Measurements from ENCODE around the gene SLFNL1. TPM values are rescaled to one million over a fixed set of nuclear protein-coding genes. Genes with fewer than 3 reads are reported as not detected.
A peak's percentile ranks its signal among the peaks of the same experiment; 100 is the strongest.

The SLFNL1 gene
- polyA plus RNA-seq, 6 donors from 2014 or later: 0.19 to 0.65 (median 0.35) TPM; not detected in 1

DNA sequence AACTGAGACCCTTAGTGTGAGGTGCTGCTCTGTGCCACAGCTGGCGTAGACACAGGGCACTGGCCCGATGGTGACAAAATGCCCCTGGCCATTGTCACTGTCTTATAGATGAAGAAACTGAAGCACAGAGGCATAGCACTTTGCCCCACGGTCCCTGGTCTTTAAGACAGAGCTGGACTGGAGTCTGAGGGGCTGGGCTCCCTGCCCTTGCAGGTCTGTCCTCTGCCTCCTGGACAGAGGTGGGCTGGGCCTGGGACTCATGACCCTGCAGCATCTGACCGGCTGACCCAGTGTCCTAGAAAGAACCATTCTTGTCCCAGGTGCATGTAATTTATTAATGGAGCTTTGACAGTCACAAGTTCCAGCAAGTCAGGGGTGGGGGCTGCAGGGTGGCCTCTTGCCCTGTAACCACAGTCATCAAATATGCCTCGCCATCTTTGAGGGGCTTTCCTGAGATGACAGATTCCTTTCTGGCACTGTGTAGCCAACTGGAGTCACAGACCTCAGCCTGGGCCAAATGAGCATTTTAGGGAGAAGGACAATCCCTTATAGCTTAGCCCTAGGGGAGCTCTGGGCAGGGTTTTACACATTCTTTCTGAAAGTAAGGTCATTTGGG lies 6.1 kb downstream of the SLFNL1 start:
- ATAC-seq (ENCODE audit: low read depth in 2 of 2): peak in 1 of 2 donors; percentile 13
- peaks cover 0 to 7% of the 10 kb centered on the region in 2 donors for H3K36me3 Mint-ChIP-seq
- H3K4me1 Mint-ChIP-seq: peaks cover 24 to 31% (median 24%) of the 10 kb centered on the region in 3 donors
- H3K27me3 Mint-ChIP-seq: no peaks in the 10 kb centered on the region
- DNase-seq: no peak
- H3K4me3 Mint-ChIP-seq: peak overlapping the region in 3 of 8 donors; percentile 12 to 40 (median 19)
- H3K9me3 Mint-ChIP-seq: no peaks in the 10 kb centered on the region
- H3K27ac Mint-ChIP-seq: peak overlapping the region in 3 of 6 donors; percentile 26 to 76 (median 61)

- H3K36me3 Mint-ChIP-seq: peaks cover 1 to 7% of the 10 kb centered on the region in 2 donors
- H3K27me3 Mint-ChIP-seq: no peaks in the 10 kb centered on the region
- DNase-seq (no peak), ATAC-seq (ENCODE audit: low read depth in 2 of 2) (peak; percentile 21 to 31)
- H3K27ac Mint-ChIP-seq: peak overlapping the region in 4 of 6 donors; percentile 5 to 76 (median 36)
- H3K9me3 Mint-ChIP-seq: no peaks in the 10 kb centered on the region
- peak overlapping the region in 3 of 8 donors; percentile 12 to 45 (median 19) for H3K4me3 Mint-ChIP-seq
- H3K4me1 Mint-ChIP-seq: peaks cover 24 to 31% (median 24%) of the 10 kb centered on the region in 3 donors
These were observed 6.7 kb downstream of the SLFNL1 start for GRCh38 chr1:41014871-41015270.

GRCh38 chr1:41013796-41014195 lies 7.7 kb downstream of the SLFNL1 start:
- H3K4me3 Mint-ChIP-seq: no peak overlapping the region
- no peaks in the 10 kb centered on the region for H3K9me3 Mint-ChIP-seq
- H3K27ac Mint-ChIP-seq: peak overlapping the region in 2 of 6 donors; percentile 30 to 76
- peaks cover 16 to 27% (median 17%) of the 10 kb centered on the region in 3 donors for H3K4me1 Mint-ChIP-seq
- no peak for ATAC-seq (ENCODE audit: low read depth in 2 of 2)
- DNase-seq: no peak
- H3K36me3 Mint-ChIP-seq: peaks cover 12 to 15% of the 10 kb centered on the region in 2 donors
- no peaks in the 10 kb centered on the region for H3K27me3 Mint-ChIP-seq

- Mint-ChIP-seq H3K36me3 (peaks cover 17 to 22% of the 10 kb centered on the region in 2 donors), H3K4me3 (no peak overlapping the region), H3K4me1 (peaks cover 16 to 27% (median 17%) of the 10 kb centered on the region in 3 donors), H3K9me3 (no peaks in the 10 kb centered on the region), H3K27me3 (no peaks in the 10 kb centered on the region), H3K27ac (no peak overlapping the region)
- DNase-seq (no peak), ATAC-seq (ENCODE audit: low read depth in 2 of 2) (no peak)
These were observed 8.5 kb downstream of the SLFNL1 start for GRCh38 chr1:41013024-41013423.

DNA sequence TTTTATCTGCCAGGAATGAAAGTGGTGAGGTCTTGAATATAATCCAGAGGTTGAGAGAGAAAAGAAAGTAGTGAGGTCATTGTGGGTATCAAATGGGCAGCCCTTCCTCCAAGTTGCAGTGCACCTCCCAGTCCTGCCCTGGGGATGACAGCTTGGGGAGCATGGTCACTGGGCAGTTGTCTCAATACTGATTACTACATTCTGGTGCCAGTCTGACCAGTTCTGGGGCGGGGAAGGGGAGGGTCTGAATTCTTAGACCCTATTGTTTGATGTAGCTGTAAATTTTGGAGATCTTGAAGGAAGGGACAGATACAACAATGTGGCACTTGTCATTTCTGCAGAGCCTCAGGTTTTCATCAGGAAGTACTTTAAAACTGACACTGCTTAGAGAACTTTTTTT lies 11.2 kb downstream of the SLFNL1 start:
- no peak for DNase-seq
- no peaks in the 10 kb centered on the region for H3K9me3 Mint-ChIP-seq
- H3K27me3 Mint-ChIP-seq: no peaks in the 10 kb centered on the region
- H3K27ac Mint-ChIP-seq: peak overlapping the region in 2 of 6 donors; percentile 4 to 33
- ATAC-seq (ENCODE audit: low read depth in 2 of 2): no peak
- peaks cover 10 to 16% (median 16%) of the 10 kb centered on the region in 3 donors for H3K4me1 Mint-ChIP-seq
- peaks cover 17 to 30% of the 10 kb centered on the region in 2 donors for H3K36me3 Mint-ChIP-seq
- H3K4me3 Mint-ChIP-seq: no peak overlapping the region

DNA sequence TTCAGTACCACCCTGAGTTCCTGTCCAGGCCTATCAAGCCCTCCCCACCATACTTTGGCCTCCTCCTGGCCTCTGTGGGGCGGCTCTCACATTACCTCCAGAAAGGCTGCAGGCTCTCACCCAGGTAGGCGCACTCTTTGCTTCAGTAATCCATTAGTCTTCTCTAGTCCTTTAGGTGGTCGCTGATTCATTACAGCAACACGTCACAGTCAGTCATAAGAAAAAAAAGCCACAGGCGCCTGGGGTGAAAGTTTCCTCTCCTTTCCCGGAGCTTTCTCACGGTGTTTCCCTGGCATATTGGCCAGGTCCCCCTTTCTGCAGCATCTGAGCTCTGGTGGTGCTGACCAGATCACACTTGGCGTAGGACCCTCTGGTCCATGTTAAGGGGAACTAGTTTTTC lies 12.1 kb downstream of the SLFNL1 start:
- DNase-seq: no peak
- Mint-ChIP-seq H3K9me3 (no peaks in the 10 kb centered on the region), H3K27ac (peak overlapping the region in 1 of 6 donors; percentile 6), H3K36me3 (peaks cover 17 to 30% of the 10 kb centered on the region in 2 donors), H3K4me3 (no peak overlapping the region), H3K27me3 (no peaks in the 10 kb centered on the region), H3K4me1 (peaks cover 4 to 8% (median 7%) of the 10 kb centered on the region in 3 donors)
- no peak for ATAC-seq (ENCODE audit: low read depth in 2 of 2)

DNA sequence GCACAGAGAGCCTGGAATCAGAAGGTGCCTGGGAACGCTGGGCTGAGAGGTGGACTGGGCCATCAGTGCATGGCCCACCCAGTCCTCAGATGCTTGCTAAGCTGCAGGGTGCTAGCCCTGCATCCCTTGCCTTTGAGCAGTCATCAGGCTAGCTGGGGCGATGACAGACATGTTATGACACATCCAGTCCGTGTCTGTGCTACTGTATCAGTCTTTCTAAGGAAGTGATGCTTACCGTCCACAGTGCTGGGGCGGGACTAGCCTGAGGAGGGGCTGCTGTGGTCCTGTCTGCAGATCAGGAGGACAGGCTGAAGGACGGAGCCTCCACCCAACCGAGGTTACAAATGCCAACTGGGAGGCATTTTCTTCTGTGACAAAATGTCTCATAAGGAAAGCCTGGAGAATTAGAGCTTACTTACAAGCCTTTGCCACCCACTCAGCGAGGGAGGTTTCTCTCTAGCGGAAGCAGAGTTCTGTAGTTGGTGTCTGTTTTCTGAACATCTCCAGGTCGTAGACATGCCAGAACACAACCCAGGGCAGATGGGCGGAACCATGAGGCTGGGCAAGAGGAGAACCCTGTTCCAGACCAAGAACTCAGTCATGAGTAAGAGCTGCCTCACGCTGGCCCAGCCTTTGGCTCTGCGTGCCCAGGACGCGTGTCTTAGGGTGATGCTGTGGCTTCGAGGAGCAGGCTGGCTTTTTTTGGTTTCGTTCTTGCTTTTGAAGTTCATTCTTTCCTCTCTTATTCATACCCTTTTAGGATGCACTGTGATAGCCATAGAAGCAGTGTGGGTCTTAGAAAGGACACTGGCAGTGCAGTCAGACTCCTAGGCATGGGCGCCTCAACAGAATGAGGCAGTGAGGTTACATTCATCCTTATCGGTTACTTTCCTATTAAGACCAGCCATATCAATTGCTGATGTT lies 14.3 kb downstream of the SLFNL1 start:
- Mint-ChIP-seq H3K4me1 (peaks cover 9 to 13% (median 12%) of the 10 kb centered on the region in 3 donors), H3K27ac (peak overlapping the region in 1 of 6 donors; percentile 73), H3K27me3 (no peaks in the 10 kb centered on the region), H3K4me3 (no peak overlapping the region), H3K9me3 (peaks cover 0 to 1% (median 0%) of the 10 kb centered on the region in 7 donors), H3K36me3 (peaks cover 17 to 24% of the 10 kb centered on the region in 2 donors)
- no peak for DNase-seq
- no peak for ATAC-seq (ENCODE audit: low read depth in 2 of 2)

DNA sequence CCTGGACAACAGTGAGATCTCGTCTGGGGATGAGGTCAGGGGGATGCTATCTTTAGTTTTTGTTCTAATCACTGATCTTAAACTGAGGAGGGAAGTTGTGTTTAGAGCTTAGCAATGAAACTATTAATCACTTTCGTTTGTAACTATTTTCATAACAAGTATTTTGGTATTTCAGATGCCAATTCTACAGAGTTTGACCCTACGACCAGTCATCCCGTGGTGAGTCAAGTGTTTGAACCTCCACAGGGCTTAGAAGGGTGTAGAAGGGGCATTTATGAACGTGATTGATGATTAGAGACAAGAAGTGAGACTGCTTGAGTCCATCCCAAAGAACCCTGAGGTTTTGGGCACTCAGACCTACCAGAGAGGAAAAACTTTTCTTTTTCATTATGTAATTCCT lies 15.6 kb downstream of the SLFNL1 start:
- H3K4me3 Mint-ChIP-seq: no peak overlapping the region
- no peaks in the 10 kb centered on the region for H3K27me3 Mint-ChIP-seq
- peaks cover 17 to 22% of the 10 kb centered on the region in 2 donors for H3K36me3 Mint-ChIP-seq
- ATAC-seq (ENCODE audit: low read depth in 2 of 2) (no peak), DNase-seq (no peak)
- no peak overlapping the region for H3K27ac Mint-ChIP-seq
- H3K4me1 Mint-ChIP-seq: peaks cover 9 to 13% (median 12%) of the 10 kb centered on the region in 3 donors
- H3K9me3 Mint-ChIP-seq: peaks cover 0 to 1% (median 0%) of the 10 kb centered on the region in 7 donors

DNA sequence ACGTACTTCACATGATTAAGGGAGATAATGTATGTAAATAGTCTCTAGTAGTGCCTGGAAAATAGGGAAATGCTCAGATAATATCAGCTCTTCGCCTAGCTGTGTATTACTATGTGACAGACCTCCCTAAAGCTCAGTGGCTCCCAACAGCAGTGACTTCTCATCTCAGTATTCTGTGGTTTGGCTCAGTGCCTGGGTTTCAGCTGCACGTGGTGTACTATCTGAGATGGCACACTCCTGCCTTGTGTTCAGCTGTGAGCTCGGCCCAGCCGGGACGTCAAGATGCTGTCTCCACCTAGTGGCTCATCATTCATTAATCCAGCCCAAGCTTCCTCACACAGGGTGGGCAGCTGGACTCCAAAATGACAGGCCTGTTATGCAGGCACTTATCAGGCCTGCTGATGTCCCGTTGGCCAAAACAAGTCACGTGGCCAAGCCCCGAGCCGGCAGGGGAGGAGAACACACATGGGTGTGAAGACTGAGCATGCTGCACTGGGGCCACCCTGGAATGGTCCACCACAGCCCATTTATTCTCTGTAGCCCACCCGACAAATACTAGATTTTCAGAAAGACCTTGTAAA lies 17.8 kb downstream of the SLFNL1 start:
- H3K4me1 Mint-ChIP-seq: peaks cover 9 to 13% (median 12%) of the 10 kb centered on the region in 3 donors
- H3K4me3 Mint-ChIP-seq: no peak overlapping the region
- H3K9me3 Mint-ChIP-seq: peaks cover 0 to 1% (median 0%) of the 10 kb centered on the region in 7 donors
- DNase-seq (peak; percentile 71), ATAC-seq (ENCODE audit: low read depth in 2 of 2) (peak; percentile 98)
- H3K36me3 Mint-ChIP-seq: peaks cover 19% of the 10 kb centered on the region in 2 donors
- H3K27ac Mint-ChIP-seq: peak overlapping the region in 5 of 6 donors; percentile 4 to 79 (median 61)
- no peaks in the 10 kb centered on the region for H3K27me3 Mint-ChIP-seq

DNA sequence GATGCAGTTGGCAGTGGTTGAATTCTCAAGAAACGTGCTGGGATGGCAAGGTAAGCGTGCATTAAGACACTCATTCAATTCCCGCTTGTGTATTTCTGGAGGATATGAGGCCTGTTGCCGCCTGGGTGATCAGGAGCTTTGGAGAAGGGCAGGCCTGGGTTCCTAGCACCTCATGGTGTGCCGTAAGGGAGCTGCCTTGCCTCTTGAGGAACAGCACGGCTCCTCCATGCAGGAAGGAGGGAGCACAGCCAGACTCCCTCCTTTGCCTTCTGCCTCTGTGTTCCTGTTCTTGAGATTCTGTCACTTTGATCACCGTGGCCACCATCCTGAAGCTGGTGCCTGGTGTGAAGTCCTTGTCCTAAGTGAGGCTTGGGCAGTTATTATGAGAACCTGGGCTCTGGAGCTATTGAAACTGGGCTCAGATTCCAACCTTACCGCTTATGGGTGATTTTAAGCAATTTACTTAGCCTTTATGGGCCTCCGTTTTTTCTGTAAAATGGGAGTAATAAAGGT lies 18.3 kb downstream of the SLFNL1 start:
- ATAC-seq (ENCODE audit: low read depth in 2 of 2) (no peak), DNase-seq (no peak)
- H3K9me3 Mint-ChIP-seq: peaks cover 0 to 1% (median 0%) of the 10 kb centered on the region in 7 donors
- H3K4me3 Mint-ChIP-seq: no peak overlapping the region
- H3K36me3 Mint-ChIP-seq: peaks cover 14 to 16% of the 10 kb centered on the region in 2 donors
- peaks cover 9 to 13% (median 12%) of the 10 kb centered on the region in 3 donors for H3K4me1 Mint-ChIP-seq
- no peaks in the 10 kb centered on the region for H3K27me3 Mint-ChIP-seq
- peak overlapping the region in 3 of 6 donors; percentile 44 to 79 (median 69) for H3K27ac Mint-ChIP-seq

GRCh38 chr1:40998668-40999067 lies 22.9 kb downstream of the SLFNL1 start:
- Mint-ChIP-seq H3K9me3 (peaks cover 0 to 1% (median 0%) of the 10 kb centered on the region in 7 donors), H3K4me3 (peak overlapping the region in 1 of 8 donors; percentile 22), H3K4me1 (peaks cover 8 to 10% (median 9%) of the 10 kb centered on the region in 3 donors), H3K27ac (no peak overlapping the region), H3K36me3 (peaks cover 22 to 30% of the 10 kb centered on the region in 2 donors), H3K27me3 (no peaks in the 10 kb centered on the region)
- ATAC-seq (ENCODE audit: low read depth in 2 of 2) (no peak), DNase-seq (no peak)

- Mint-ChIP-seq H3K36me3 (peaks cover 26 to 33% of the 10 kb centered on the region in 2 donors), H3K27me3 (no peaks in the 10 kb centered on the region)
- no peak for ATAC-seq (ENCODE audit: low read depth in 2 of 2)
These were observed 24.4 kb downstream of the SLFNL1 start for GRCh38 chr1:40997096-40997495.

DNA sequence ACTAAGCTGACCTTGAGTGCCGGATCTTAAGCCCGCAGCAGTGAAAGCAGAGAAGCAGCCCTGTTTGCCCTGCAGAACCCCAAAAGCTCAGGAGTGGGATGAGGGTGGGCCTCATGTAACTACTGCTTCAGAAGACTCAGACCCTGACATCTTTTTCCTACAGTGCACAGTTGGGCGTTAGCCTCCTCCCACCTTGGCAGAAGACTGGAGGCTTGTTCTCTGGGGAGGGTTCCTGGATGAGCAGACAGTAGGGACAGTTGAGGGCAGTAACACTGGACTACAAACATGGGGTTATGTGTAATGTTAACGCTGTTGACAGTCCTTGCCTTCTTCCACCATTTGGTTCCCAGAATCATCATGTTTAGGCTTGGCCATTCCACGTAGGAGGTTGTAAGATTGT lies 32.5 kb downstream of the SLFNL1 start:
- no peak for DNase-seq
- Mint-ChIP-seq H3K4me3 (no peak overlapping the region), H3K27ac (no peak overlapping the region), H3K36me3 (peaks cover 47 to 64% of the 10 kb centered on the region in 2 donors), H3K9me3 (no peaks in the 10 kb centered on the region), H3K27me3 (no peaks in the 10 kb centered on the region), H3K4me1 (peaks cover 0 to 7% (median 1%) of the 10 kb centered on the region in 3 donors)
- ATAC-seq (ENCODE audit: low read depth in 2 of 2): no peak

More at GRCh38 chr1:40997096-40997495, 24.4 kb downstream of the SLFNL1 start:
- Mint-ChIP-seq H3K4me3 (peak overlapping the region in 1 of 8 donors; percentile 52), H3K27ac (peak overlapping the region in 1 of 6 donors; percentile 59), H3K9me3 (no peaks in the 10 kb centered on the region), H3K4me1 (no peaks in the 10 kb centered on the region)
- no peak for DNase-seq
